SK-N-SH treated with all-trans-retinoic acid at 6 μM for 48 hours (cell line): ENCODE measurements around the gene ZNF738.

Source experiments
- ATAC-seq: fragments of 200-7000 bp; cut with Tn5 transposase; 3 replicates; pipeline ENCODE4 v1.9.1; 2020; ENCODE audit warnings: mild to moderate bottlenecking, moderate library complexity
- ARNTL ChIP-seq: fragments of 450-650 bp; formaldehyde crosslinking; IDR thresholded peaks from 2 replicates; pipeline ENCODE4 v1.5.0; 2020; ENCODE audit warnings: low read depth, mild to moderate bottlenecking, moderate library complexity, borderline replicate concordance
- BACH2 ChIP-seq: fragments of 250-450 bp; sonication (Bioruptor Pico); IDR thresholded peaks from 2 replicates; pipeline ENCODE4 v1.9.0; 2021; ENCODE audit warnings: mild to moderate bottlenecking, borderline replicate concordance
- CREB5 ChIP-seq: fragments of 250-450 bp; sonication (Bioruptor Pico); IDR thresholded peaks from 2 replicates; pipeline ENCODE4 v1.5.1; 2020; ENCODE audit warnings: low read depth, mild to moderate bottlenecking, moderate library complexity
- CSDC2 ChIP-seq: fragments of 250-450 bp; sonication (Bioruptor Pico); IDR thresholded peaks from 2 replicates; pipeline ENCODE4 v1.5.0; 2020; ENCODE audit warnings: mild to moderate bottlenecking, moderate library complexity
- ESRRG ChIP-seq: fragments of 250-450 bp; sonication (Bioruptor Pico); IDR thresholded peaks from 2 replicates; pipeline ENCODE4 v1.6.1; 2021; ENCODE audit warnings: mild to moderate bottlenecking
- GLIS3 ChIP-seq: fragments of 250-450 bp; sonication (Bioruptor Pico); IDR thresholded peaks from 2 replicates; pipeline ENCODE4 v1.5.0; 2020; ENCODE audit warnings: mild to moderate bottlenecking, moderate library complexity
- ISL1 ChIP-seq: fragments of 250-450 bp; sonication (Bioruptor Pico); IDR thresholded peaks from 2 replicates; pipeline ENCODE4 v2.1.2; 2022; ENCODE audit warnings: mild to moderate bottlenecking, moderate library complexity
- OSR1 ChIP-seq: fragments of 250-450 bp; sonication (Bioruptor Pico); IDR thresholded peaks from 2 replicates; pipeline ENCODE4 v1.8.0; 2022; ENCODE audit warnings: moderate library complexity, mild to moderate bottlenecking, inconsistent platforms
- PPARA ChIP-seq: fragments of 250-450 bp; sonication (Bioruptor Pico); IDR thresholded peaks from 2 replicates; pipeline ENCODE4 v1.5.0; 2020; ENCODE audit warnings: mild to moderate bottlenecking, borderline replicate concordance
- RARB ChIP-seq: fragments of 250-450 bp; sonication (Bioruptor Pico); IDR thresholded peaks from 2 replicates; pipeline ENCODE4 v1.8.0; 2021; ENCODE audit warnings: mild to moderate bottlenecking, moderate library complexity
- SNAI2 ChIP-seq: fragments of 250-450 bp; sonication (Bioruptor Pico); IDR thresholded peaks from 2 replicates; pipeline ENCODE4 v1.5.0; 2020; ENCODE audit warnings: mild to moderate bottlenecking, moderate library complexity
- TCF4 ChIP-seq: fragments of 250-450 bp; sonication (Bioruptor Pico); IDR thresholded peaks from 2 replicates; pipeline ENCODE4 v1.8.0; 2021; ENCODE audit warnings: mild to moderate bottlenecking, moderate library complexity, borderline replicate concordance
- TOX ChIP-seq: fragments of 250-450 bp; sonication (Bioruptor Pico); IDR thresholded peaks from 2 replicates; pipeline ENCODE4 v1.8.0; 2021; ENCODE audit warnings: mild to moderate bottlenecking, moderate library complexity, borderline replicate concordance
- TSHZ2 ChIP-seq: fragments of 250-450 bp; sonication (Bioruptor Pico); IDR thresholded peaks from 2 replicates; pipeline ENCODE4 v1.5.0; 2020; ENCODE audit warnings: mild to moderate bottlenecking, moderate library complexity
- ZC3H10 ChIP-seq: fragments of 250-450 bp; sonication (Bioruptor Pico); IDR thresholded peaks from 2 replicates; pipeline ENCODE4 v1.5.1; 2021; ENCODE audit warnings: mild to moderate bottlenecking, moderate library complexity
- ZFP3 ChIP-seq: fragments of 250-450 bp; sonication (Bioruptor Pico); IDR thresholded peaks from 2 replicates; pipeline ENCODE4 v1.5.0; 2020; ENCODE audit warnings: mild to moderate bottlenecking, moderate library complexity
- ZNF565 ChIP-seq: fragments of 450-650 bp; formaldehyde crosslinking; conservative IDR thresholded peaks from 2 replicates; pipeline ENCODE4 v1.5.0; 2020; ENCODE audit warnings: low read depth, mild to moderate bottlenecking, moderate library complexity
- ZNF8 ChIP-seq: fragments of 450-650 bp; formaldehyde crosslinking; IDR thresholded peaks from 2 replicates; pipeline ENCODE4 v1.5.0; 2020; ENCODE audit warnings: mild to moderate bottlenecking, moderate library complexity
- TF ChIP-seq, protein P1 (sequence below): fragments of 250-450 bp; sonication (Bioruptor Pico); IDR thresholded peaks from 2 replicates; pipeline ENCODE4 v1.8.0; 2020; ENCODE audit warnings: mild to moderate bottlenecking, moderate library complexity, borderline replicate concordance

The ZNF738 gene

DNA sequence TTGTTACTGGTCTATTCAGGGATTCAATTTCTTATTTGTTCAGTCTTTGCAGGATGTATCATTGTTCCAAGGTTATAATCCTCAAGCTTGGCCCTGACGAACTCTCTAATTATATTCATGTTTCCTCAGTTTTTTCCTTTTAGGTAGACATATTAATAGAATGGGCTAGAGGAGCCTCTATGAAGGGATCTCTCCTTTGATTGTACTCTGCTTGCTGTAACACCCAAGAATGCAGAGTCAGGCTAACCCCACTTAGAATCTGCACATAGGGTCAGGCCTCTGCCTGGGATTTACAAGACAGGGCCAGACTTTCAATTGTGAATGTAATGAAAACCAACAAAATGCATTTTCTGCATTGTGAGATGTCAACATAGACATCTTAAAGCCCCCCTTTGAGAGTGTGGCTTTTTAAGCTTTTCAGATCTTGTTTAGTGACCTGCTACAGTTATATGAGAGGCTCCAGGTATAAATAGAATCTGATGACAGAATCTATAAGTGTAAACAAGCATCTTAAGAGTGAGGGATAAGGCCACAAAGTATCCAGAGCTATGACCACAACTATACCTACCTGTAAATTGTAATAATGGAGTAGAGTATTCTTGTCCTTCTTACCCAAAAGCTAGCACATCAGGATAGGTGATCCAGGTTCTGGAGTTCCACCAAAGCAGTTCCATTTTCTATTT lies 43.6 kb downstream of the ZNF738 start:
- no peak for TF ChIP-seq RARB
- TF ChIP-seq OSR1 (CRISPR knock-in tag), result no peak
- no peak for TF ChIP-seq ZC3H10
- no peak for TF ChIP-seq SNAI2 (CRISPR knock-in tag)
- TF ChIP-seq CSDC2 (CRISPR knock-in tag), result no peak
- TF ChIP-seq ZFP3 (CRISPR knock-in tag), result no peak
- no peak for TF ChIP-seq ARNTL (CRISPR knock-in tag)
- no peak for ATAC-seq

- TF ChIP-seq ESRRG (CRISPR knock-in tag) (no peak), PPARA (CRISPR knock-in tag) (no peak), CSDC2 (CRISPR knock-in tag) (no peak), ZNF8 (CRISPR knock-in tag) (no peak), RARB (no peak), CREB5 (CRISPR knock-in tag) (no peak), TCF4 (no peak), TSHZ2 (CRISPR knock-in tag) (no peak), BACH2 (CRISPR knock-in tag) (no peak), GLIS3 (CRISPR knock-in tag) (no peak), ISL1 (CRISPR knock-in tag) (no peak), ARNTL (CRISPR knock-in tag) (no peak), ZNF565 (no peak)
- ATAC-seq, result no peak
Measured at GRCh38 chr19:21410166-21410565, 51.4 kb downstream of the ZNF738 start.

- no peak for TF ChIP-seq ZNF8 (CRISPR knock-in tag)
- no peak for TF ChIP-seq ZFP3 (CRISPR knock-in tag)
- TF ChIP-seq CSDC2 (CRISPR knock-in tag), result no peak
- TF ChIP-seq, protein P1, sequence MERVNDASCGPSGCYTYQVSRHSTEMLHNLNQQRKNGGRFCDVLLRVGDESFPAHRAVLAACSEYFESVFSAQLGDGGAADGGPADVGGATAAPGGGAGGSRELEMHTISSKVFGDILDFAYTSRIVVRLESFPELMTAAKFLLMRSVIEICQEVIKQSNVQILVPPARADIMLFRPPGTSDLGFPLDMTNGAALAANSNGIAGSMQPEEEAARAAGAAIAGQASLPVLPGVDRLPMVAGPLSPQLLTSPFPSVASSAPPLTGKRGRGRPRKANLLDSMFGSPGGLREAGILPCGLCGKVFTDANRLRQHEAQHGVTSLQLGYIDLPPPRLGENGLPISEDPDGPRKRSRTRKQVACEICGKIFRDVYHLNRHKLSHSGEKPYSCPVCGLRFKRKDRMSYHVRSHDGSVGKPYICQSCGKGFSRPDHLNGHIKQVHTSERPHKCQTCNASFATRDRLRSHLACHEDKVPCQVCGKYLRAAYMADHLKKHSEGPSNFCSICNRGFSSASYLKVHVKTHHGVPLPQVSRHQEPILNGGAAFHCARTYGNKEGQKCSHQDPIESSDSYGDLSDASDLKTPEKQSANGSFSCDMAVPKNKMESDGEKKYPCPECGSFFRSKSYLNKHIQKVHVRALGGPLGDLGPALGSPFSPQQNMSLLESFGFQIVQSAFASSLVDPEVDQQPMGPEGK (CRISPR knock-in tag), result no peak
- no peak for TF ChIP-seq PPARA (CRISPR knock-in tag)
- no peak for TF ChIP-seq CREB5 (CRISPR knock-in tag)
- TF ChIP-seq TSHZ2 (CRISPR knock-in tag), result no peak
- TF ChIP-seq ISL1 (CRISPR knock-in tag), result no peak
- no peak for TF ChIP-seq RARB
- no peak for TF ChIP-seq TOX (CRISPR knock-in tag)
- no peak for TF ChIP-seq ZNF565
- TF ChIP-seq ZC3H10, result no peak
- TF ChIP-seq ESRRG (CRISPR knock-in tag), result no peak
- no peak for ATAC-seq
Measured at GRCh38 chr19:21422244-21422643, 63.4 kb downstream of the ZNF738 start.
